ENCODE measurements around the gene OSTM1.

DNA sequence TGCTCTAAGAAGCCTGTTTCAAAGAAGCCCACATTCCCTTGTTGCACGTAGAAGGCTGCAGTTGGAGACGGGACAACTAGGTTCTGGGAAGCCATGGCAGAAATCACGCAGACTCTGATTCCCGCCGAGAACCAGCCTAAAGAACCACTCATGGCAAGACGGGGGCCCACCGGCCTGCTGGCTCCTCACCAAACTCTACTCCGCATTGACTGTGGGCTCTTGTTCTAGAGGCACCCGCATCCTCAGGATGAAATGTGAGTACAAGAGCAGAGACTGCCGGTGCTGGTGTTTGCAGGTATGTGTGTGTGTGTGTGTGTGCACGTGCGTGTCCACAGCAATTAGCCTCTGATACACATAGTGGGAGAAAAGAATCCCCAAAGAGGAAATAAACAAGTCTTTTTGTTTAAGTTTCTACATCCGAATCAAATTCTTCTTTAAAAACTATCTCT lies 49.0 kb upstream of the OSTM1 start:
- TF ChIP-seq CTCF (conservative IDR thresholded peaks at IDR 0.05; ENCODE audit: low read depth in 2 of 2): no peak
- TF ChIP-seq POLR2AphosphoS5 (IDR thresholded peaks at IDR 0.05; ENCODE audit: low read depth): no peak
- TF ChIP-seq ETS1 (IDR thresholded peaks at IDR 0.05): no peak

Data from GM23338 (cell line).